Glomerular visceral epithelial cell (primary cell): ENCODE measurements around the gene SENP3.

ENCODE experiments used
- DNase-seq: peaks from one replicate; pipeline ENCODE4 v3.0.0-alpha.2; 2016; ENCODE audit errors: extremely low spot score

Gene SENP3

GRCh38 chr17:7556627-7557026, 5.1 kb upstream of the SENP3 start:
- no peak for DNase-seq

GRCh38 chr17:7557147-7557764, 4.5 kb upstream of the SENP3 start:
- no peak for DNase-seq

- peak; percentile 87 for DNase-seq
Observed at GRCh38 chr17:7557775-7558543, 3.8 kb upstream of the SENP3 start.

DNA sequence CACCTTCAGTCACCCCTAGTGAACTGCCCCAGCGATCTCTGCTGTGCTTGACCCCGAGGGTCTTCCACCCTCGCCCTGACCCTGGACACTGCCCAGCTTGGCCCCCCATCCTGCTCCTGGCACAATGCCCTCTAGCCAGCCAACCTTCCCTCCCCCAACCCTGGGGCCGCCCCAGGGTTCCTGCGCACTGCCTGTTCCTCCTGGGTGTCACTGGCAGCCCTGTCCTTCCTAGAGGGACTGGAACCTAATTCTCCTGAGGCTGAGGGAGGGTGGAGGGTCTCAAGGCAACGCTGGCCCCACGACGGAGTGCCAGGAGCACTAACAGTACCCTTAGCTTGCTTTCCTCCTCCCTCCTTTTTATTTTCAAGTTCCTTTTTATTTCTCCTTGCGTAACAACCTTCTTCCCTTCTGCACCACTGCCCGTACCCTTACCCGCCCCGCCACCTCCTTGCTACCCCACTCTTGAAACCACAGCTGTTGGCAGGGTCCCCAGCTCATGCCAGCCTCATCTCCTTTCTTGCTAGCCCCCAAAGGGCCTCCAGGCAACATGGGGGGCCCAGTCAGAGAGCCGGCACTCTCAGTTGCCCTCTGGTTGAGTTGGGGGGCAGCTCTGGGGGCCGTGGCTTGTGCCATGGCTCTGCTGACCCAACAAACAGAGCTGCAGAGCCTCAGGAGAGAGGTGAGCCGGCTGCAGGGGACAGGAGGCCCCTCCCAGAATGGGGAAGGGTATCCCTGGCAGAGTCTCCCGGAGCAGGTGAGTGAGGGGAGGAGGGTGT, 3.0 kb upstream of the SENP3 start, which contains the start of gene TNFSF13:
TSS of gene TNFSF13 (plus strand) at position 207 of the 776 bp plus-strand sequence. CDS start at position 497, 290 bp downstream.
- DNase-seq, result no peak

GRCh38 chr17:7559320-7560171, 2.2 kb upstream of the SENP3 start:
- DNase-seq, result no peak

- DNase-seq, result peak; percentile 73
Observed at GRCh38 chr17:7560172-7561027, 1.3 kb upstream of the SENP3 start.

DNA sequence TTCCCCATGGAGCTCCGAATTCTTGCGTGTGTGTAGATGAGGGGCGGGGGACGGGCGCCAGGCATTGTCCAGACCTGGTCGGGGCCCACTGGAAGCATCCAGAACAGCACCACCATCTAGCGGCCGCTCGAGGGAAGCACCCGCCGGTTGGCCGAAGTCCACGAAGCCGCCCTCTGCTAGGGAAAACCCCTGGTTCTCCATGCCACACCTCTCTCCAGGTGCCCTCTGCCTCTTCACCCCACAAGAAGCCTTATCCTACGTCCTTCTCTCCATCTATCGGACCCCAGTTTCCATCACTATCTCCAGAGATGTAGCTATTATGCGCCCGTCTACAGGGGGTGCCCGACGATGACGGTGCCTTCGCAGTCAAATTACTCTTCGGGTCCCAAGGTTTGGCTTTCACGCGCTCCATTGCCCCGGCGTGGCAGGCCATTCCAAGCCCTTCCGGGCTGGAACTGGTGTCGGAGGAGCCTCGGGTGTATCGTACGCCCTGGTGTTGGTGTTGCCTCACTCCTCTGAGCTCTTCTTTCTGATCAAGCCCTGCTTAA, 617 bp upstream of the SENP3 start:
- DNase-seq, result peak; percentile 89

DNA sequence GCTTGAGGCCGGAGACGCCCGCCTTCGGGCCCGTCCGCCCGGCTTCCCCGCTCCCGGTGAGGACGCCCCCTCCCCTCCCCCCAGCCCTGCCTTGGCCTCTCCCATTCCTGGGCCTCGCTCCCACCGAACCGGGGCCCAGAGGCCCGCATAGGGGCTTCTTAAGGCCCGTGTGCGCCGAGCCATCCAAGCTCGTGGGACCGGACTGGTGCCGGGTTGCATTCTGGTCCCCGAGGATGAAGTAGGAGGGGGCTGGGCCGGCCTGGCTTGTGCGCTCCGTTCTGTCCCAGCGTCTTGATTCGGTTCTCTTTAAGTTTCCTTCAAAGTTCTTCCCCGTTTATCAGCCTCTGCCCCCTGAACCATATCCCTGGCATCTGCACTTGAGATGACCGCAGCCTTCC, 488 bp downstream of the SENP3 start:
- DNase-seq, result no peak

- DNase-seq, result no peak
Observed at GRCh38 chr17:7563115-7563869, 1.6 kb downstream of the SENP3 start.

DNA sequence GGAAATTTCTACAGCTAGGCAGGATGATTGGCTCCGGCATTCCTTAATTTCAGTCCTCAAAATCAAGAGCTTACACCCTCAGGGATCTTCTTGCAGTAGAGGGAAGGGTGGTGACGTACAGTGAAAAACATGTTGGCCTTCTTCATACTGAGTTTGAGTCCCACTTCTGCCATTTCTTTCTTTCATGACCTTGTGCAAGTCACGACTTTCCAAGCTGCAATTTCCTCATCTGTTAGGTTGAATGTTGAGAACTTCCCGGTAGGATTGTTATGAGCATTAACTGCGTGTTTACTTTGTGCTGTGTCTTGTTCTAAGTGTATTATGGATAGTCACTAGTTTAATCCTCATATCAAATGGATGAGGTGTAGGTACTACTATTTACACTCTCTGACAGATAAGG, 7.9 kb downstream of the SENP3 start:
- no peak for DNase-seq

DNA sequence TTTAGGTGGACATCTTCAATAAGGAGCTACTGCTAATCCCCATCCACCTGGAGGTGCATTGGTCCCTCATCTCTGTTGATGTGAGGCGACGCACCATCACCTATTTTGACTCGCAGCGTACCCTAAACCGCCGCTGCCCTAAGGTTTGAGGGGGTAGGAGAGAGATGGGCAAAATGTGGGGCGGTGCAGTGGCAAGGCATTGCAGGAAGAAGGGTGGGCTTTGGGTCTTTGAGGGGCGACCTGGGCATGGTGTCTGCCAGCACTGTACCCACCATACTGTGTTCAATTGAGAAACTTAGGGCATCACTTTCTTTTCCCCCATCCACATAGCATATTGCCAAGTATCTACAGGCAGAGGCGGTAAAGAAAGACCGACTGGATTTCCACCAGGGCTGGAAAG, 8.6 kb downstream of the SENP3 start:
- DNase-seq, result no peak

GRCh38 chr17:7572338-7572587, 10.5 kb downstream of the SENP3 start:
- no peak for DNase-seq

DNA sequence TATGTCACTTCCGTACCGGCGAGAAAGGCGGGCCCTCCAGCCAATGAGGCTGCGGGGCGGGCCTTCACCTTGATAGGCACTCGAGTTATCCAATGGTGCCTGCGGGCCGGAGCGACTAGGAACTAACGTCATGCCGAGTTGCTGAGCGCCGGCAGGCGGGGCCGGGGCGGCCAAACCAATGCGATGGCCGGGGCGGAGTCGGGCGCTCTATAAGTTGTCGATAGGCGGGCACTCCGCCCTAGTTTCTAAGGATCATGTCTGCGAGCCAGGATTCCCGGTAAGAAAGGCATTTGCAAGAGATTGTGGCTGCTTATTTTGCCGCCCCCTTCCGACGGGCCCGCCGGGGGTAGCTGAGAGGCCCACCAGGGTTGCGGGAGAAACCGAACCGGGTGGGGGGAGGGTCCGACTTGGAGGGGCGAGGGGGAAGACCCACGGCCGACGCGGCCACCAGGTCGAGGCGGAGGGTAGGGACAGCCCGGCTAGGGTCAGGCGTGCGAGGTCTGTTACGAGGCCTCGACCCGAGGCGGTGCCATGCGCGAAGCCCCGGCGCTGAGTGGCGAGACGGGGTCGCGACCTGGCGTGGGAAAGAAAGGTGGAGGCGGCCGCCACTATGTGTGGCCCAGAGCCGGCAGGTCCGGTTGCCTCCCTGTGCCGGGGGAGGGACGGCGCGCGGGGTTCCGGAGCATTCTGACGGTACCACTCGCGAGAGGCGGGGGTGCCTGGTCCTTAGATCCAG, 11.0 kb downstream of the SENP3 start:
- peak; percentile 100 for DNase-seq

GRCh38 chr17:7573324-7574080, 11.8 kb downstream of the SENP3 start:
- peak; percentile 95 for DNase-seq

GRCh38 chr17:7574176-7574953, 12.6 kb downstream of the SENP3 start:
- no peak for DNase-seq

GRCh38 chr17:7575481-7575883, 13.8 kb downstream of the SENP3 start:
- DNase-seq, result no peak

GRCh38 chr17:7575959-7576358, 14.2 kb downstream of the SENP3 start:
- DNase-seq, result no peak

GRCh38 chr17:7576432-7576937, 14.8 kb downstream of the SENP3 start:
- no peak for DNase-seq
